Measurements from ENCODE around the gene KCNH4.

The KCNH4 gene

DNA sequence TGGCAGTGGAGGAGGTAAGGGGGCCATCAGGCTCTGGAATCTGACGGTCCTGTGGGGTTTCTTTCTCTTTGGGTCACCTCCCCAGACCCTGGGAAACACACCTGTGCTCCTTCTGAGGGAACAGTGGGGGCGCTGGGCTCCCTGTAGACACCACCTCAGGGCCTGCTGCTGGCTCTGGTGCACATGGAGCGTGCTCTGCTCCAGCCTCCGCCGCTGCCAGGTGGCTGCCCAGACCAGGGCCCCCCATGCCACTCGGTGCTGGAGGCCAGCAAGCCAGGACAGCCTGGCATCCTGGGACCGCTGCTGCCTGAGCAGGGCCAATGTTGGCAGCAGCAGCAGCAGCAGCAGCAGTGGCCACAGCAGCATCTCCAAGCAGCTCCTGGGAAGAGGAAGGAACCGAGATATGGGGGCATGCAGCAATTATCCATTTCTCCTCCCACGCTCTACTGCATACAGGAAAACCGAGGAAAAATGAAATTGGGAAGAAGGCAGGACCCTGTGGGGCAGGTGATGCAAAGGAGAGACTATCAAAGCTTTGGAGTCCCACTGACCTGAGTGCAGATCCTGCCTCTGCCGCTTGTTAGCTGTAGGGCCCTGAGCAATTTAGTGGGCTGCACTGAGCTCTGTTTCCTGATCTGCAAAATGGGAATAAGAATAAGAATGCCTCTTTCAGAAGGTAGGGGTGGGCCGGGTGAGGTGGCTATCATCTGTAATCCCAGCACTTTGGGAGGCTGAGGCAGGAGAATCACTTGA, 12.4 kb upstream of the KCNH4 start:
- DNase-seq (ENCODE audit: extremely low read depth, low read depth), result no peak
- peak overlapping the region; percentile 47 for H3K4me3 ChIP-seq (replicated peaks; ENCODE audit: low read depth, low read length)
- TF ChIP-seq, protein P1, sequence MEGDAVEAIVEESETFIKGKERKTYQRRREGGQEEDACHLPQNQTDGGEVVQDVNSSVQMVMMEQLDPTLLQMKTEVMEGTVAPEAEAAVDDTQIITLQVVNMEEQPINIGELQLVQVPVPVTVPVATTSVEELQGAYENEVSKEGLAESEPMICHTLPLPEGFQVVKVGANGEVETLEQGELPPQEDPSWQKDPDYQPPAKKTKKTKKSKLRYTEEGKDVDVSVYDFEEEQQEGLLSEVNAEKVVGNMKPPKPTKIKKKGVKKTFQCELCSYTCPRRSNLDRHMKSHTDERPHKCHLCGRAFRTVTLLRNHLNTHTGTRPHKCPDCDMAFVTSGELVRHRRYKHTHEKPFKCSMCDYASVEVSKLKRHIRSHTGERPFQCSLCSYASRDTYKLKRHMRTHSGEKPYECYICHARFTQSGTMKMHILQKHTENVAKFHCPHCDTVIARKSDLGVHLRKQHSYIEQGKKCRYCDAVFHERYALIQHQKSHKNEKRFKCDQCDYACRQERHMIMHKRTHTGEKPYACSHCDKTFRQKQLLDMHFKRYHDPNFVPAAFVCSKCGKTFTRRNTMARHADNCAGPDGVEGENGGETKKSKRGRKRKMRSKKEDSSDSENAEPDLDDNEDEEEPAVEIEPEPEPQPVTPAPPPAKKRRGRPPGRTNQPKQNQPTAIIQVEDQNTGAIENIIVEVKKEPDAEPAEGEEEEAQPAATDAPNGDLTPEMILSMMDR (IDR thresholded peaks at IDR 0.05; ENCODE audit: low read depth, low read length, missing control alignments), result no peak

DNA sequence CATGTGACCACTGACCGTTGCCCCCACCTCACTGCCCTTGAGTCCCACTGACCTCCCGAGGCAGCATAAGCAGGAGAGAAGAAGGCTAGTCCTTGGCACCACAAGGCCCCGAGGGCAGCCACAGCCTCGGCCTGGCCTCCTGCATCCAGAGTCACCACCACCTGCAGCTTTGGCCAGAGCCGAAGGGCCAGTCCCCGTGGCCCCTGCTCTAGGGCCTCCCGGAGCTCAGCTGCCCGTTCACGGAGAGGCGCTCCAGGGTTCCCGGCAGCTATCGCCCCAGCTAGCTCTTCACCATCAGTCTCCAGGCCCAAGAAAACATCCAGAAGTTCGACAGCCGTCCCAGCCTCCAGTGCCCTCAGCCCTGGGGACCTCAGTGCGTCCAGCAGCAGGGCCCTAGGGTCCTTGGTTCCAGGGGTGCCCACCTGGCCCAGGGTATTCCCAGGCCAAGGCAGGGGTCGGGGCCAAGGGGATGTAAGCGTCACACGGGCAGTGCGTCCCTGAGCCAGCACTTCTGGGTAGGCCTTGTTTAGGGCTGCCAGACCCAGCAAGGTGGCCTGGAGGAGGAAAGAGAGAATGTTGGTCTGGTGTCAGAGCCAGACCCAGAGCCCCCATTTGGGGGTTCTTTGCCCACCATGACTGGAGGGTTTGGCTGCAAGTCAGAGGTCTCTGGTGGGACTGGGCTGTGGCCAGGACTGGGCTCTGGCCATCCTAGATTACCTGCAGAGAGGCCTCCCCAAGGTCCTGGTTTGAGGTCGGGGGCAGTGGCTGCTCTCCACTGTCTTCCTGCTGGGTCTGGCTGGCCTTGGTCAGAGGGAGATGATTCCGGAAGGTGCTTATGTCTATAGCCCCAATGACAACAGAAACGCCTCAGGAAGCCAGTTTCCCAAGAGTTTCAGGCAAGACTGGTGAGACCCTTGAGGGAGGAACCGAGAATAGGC, 11.5 kb upstream of the KCNH4 start:
- no peak for DNase-seq (ENCODE audit: extremely low read depth, low read depth)
- H3K4me3 ChIP-seq (replicated peaks; ENCODE audit: low read depth, low read length), result no peak overlapping the region
- TF ChIP-seq, protein P1 (IDR thresholded peaks at IDR 0.05; ENCODE audit: low read depth, low read length, missing control alignments), result no peak

- no peak overlapping the region for H3K4me3 ChIP-seq (replicated peaks; ENCODE audit: low read depth, low read length)
- TF ChIP-seq, protein P1 (IDR thresholded peaks at IDR 0.05; ENCODE audit: low read depth, low read length, missing control alignments), result no peak
- no peak for DNase-seq (ENCODE audit: extremely low read depth, low read depth)
Measured at GRCh38 chr17:42191275-42191608, 10.3 kb upstream of the KCNH4 start.

GRCh38 chr17:42190491-42191274, 9.7 kb upstream of the KCNH4 start:
- no peak overlapping the region for H3K4me3 ChIP-seq (replicated peaks; ENCODE audit: low read depth, low read length)
- DNase-seq (ENCODE audit: extremely low read depth, low read depth), result no peak
- TF ChIP-seq, protein P1 (IDR thresholded peaks at IDR 0.05; ENCODE audit: low read depth, low read length, missing control alignments), result no peak

GRCh38 chr17:42189651-42189965, 8.7 kb upstream of the KCNH4 start:
- TF ChIP-seq, protein P1 (IDR thresholded peaks at IDR 0.05; ENCODE audit: low read depth, low read length, missing control alignments), result no peak
- DNase-seq (ENCODE audit: extremely low read depth, low read depth), result no peak
- H3K4me3 ChIP-seq (replicated peaks; ENCODE audit: low read depth, low read length), result no peak overlapping the region

- TF ChIP-seq, protein P1 (IDR thresholded peaks at IDR 0.05; ENCODE audit: low read depth, low read length, missing control alignments), result no peak
- DNase-seq (ENCODE audit: extremely low read depth, low read depth), result no peak
- no peak overlapping the region for H3K4me3 ChIP-seq (replicated peaks; ENCODE audit: low read depth, low read length)
Measured at GRCh38 chr17:42188749-42189650, 8.1 kb upstream of the KCNH4 start.

All from HFF-Myc (cell line).